Measurements from ENCODE around the gene C17orf114.
A peak's percentile ranks its signal among the peaks of the same experiment; 100 is the strongest.

The C17orf114 gene

GRCh38 chr17:4785311-4786105 lies 16.6 kb downstream of the C17orf114 start:
- DNase-seq: no peak

GRCh38 chr17:4782652-4783051 lies 19.5 kb downstream of the C17orf114 start:
- DNase-seq: peak; percentile 10

DNA sequence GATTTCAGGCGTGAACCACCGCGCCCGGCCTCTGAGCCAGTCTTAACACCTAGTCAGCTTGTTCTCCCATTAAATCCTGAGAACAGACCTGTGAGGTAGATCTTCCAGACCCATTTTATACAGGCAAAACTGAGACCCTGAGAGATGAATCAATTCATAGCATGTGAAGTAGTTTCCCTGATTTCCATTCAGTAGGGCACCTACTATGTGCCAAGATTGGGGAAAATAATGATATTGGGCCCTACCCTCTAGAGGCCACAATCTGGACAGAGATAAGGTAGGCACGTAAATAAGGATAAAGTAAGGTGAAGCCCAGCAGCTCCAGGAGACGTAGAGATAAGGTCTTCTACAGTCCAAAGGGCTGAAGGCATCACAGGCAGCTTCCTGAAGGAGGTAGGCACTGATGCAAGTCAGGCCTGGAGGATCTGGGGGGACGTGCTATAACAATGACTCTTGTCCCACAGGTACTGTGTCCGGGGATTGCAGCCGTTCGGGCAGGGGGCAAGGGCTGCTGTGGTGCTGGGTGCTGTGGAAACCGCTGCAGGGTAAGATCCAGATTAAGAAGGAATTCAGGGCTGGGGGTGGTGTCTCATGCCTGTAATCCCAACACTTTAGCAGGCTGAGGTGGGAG lies 21.7 kb downstream of the C17orf114 start:
- no peak for DNase-seq

- no peak for DNase-seq
Measured at GRCh38 chr17:4777969-4778760, 24.0 kb downstream of the C17orf114 start.

DNA sequence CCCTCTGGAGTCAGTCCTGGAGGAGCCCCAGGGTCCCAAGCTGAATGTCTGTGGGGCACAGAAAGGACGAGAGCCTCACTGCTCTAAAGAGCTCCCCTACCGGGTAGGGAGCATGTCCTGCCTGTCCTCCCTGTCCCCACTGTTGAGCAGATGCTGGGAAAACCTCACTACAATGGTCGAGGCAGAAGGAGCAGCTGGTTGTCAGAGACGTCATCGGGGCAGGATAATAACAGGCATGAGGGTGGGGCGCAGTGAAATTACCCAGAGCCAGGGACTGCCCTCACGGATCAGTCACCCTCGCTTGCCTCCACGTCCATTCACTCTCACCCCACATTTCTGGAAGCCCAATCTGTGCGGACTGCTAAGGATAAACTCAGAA lies 29.9 kb downstream of the C17orf114 start:
- DNase-seq: no peak

- peak; percentile 15 for DNase-seq
Measured at GRCh38 chr17:4771519-4772234, 30.5 kb downstream of the C17orf114 start, which contains the start of gene TM4SF5. TM4SF5 (plus strand) TSS chr17:4771886; CDS start chr17:4771923, 37 bp downstream.

GRCh38 chr17:4769628-4770027 lies 32.5 kb downstream of the C17orf114 start:
- no peak for DNase-seq

GRCh38 chr17:4768298-4768697 lies 33.8 kb downstream of the C17orf114 start:
- no peak for DNase-seq

DNA sequence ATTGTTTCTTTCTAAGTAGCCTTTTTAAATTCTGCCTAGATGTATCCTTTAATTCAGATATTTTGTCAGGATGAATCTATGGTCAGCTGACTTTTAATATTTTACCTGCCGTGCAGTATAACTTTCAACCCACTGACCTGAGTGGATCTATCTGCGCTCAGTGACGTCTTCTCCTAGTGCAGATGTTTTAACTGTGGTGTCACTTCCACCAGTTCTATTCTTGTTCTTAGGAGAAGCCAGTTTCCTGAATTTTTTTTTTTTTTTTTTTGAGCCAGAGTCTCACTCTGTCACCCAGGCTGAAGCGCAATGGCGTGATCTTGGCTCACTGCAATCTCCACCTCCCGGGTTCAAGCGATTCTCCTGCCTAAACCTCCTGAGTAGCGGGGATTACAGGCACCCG lies 35.4 kb downstream of the C17orf114 start:
- DNase-seq: no peak

- DNase-seq: no peak
Measured at GRCh38 chr17:4766201-4766600, 35.9 kb downstream of the C17orf114 start.

- DNase-seq: no peak
Measured at GRCh38 chr17:4764595-4764994, 37.5 kb downstream of the C17orf114 start.

DNA sequence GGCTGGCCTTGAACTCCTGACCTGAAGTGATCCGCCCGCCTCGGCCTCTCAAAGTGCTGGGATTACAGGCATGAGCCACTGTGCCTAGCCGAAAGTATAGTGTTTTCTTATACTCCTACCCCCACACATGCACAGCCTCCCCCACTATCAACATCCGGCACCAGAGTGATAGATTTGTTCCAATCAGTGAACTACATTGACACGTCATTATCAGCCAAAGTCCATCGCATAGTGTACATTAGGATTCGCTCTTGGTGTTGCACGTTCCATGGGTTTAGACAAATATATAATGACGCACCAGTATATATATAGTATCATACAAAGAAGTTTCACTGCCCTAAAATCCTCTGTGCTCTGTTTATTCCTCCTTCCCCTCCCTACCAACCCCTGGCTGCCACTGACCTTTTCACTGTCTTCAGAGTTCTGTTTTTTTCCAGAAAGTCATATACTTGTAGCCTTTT lies 42.3 kb downstream of the C17orf114 start:
- DNase-seq: no peak

- no peak for DNase-seq
Measured at GRCh38 chr17:4753392-4753791, 48.7 kb downstream of the C17orf114 start.

GRCh38 chr17:4751932-4752331 lies 50.2 kb downstream of the C17orf114 start:
- DNase-seq: no peak
